OCI-M2 (cell line): ENCODE measurements around the gene CLIC1.

Experiments used
- DNase-seq: peaks from one replicate; lab custom pipeline; 2025; ENCODE audit not compliant: unreplicated experiment; lab: John Stamatoyannopoulos, UW

The CLIC1 gene

DNA sequence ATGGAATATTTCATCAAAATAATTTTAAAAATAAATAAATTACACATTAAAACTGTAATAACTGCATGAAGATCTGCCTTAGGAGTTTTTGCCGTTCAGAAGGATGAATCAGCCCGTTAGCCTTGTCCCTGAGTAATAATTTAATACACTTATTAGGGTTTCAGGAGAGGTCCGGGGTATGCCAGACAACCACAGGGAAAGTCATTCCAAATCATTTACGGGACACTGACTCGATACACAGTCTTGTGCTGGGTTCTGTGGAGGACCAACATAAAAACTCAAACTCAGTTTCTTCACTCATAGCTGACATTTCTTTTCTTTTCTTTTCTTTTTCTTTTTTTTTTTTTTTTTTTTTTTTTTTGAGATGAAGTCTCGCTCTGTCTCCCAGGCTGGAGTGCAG lies 30.4 kb downstream of the CLIC1 start:
- no peak for DNase-seq

DNA sequence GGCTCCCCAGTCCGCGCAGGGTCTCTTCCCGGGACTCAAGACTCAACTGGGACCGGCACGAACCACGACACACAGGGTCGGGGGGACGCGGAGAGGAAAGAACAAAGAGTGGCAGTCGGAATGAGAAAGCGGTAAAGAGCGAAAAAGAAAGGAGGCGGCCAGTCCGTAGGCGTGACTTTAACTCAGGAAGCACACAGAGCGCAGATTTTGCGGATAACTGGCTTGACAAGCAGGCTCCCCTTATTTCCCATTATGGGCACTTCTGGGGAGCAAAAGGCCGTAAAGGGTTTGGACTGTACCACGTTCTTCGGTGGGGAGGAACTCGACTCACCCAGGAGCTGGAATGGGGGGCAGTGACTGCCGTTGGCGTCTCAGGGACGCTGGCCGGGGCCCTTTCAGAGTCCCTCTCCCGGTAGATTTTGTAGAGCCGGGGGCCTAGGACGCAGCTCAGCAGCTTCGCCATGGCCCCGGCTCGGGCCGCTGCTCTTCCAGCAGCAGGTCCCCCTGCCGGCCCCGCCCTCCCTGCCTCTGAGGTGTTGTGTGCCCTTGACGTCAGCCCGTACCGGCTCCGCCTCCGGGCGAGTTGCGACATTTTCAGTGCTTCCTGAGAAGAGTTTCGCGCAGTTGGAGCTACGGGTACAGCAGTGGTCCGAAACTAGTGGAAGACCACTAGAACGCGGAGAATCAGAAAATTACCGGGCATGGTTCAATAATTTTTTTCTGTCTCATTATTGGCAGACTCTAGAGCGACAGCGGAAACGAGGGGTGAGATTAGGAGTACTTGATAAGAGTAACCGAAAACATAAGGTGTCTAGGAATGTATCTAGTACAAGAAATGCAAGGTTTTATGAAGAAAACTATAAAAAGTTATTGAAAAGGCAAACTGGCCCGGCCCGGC lies 33.3 kb downstream of the CLIC1 start, which contains the start of gene ABHD16A:
TSS of gene ABHD16A (minus strand) at position 506 of the 898 bp plus-strand sequence. CDS start at position 463, 43 bp downstream.
- peak; percentile 92 for DNase-seq

DNA sequence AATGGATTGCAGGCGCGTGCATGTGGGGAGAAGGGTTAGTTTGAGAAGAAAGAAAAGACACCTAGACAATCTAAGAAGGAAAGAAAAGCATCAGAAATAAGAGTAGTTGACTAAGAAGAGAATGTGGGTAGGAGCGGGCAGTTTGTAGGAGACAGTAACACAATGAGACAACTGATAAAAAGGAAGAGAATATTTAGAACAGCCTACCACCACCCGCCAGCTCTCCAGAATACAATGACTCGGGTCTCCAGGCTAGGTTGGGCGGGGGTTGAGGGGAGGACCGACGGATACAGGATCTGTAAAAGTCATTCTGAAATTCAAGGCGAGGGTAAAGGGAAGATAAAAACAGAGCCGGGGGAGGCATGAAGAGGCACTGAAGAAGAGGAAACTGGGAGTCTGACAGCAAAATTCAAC lies 33.9 kb downstream of the CLIC1 start:
- DNase-seq = no peak

DNA sequence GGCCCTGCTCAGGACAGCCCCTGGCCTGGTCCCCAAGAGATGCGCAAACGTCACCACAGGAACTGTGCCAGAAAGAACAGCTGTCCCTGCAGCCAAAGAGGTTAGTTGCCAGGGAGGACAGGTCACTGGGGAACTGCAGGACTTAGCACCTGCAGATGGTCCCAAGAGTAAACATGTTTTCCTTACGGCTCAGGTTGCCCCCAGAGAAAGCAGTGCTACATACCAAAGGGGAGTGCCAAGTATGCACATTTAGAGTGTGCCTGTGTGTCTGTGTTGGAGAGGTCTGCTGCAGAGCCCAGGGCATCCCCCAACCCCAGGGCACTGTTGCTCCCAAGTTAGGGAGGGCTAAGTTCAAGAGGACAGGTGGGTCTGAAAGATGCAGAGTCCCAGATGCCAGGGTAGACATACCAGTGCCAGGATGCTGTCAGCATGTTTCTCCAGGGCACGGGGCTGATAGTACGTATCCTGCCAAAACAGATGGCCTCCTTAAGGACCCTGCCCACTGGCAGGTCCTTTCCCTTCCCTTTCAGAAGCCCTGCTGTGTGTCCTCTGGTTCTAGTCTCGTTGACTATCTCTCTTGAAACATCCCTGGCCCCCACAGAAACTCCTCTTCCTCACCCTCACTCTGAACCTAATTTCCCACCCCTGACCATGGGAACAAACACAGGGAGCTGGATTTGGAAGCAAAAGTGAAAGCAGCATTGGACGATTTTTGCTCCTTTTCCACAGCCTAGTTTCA lies 34.5 kb downstream of the CLIC1 start:
- no peak for DNase-seq

DNA sequence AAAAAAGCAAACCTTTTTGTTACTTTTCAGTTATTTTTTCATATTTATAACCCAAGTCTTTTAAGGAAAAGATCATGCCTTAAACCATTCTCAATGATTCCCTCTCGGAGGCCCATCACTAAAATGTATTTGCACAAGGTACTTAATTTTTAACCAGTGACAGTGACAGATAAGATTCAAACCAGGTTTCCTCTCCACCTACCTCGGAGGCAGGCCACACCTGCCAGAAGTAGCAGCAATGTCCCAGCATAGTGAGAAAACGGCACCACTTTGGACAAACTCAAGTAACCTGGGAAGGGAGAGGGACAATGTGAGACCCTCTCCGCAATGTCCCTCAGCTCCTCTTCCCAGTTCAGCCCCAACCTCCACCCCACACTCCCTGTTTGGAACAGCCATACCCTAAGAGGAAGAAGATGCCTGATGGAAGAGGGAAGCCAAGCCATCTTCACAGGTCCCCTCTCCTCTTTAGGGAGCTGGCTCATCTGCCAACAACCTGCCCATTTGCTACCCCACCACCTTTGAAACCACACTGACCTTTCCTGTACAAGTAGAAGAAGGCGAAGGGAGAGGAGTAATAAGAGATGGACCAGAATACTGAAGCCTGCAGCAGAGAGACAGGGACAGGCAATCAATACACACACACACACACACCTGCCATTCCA lies 35.5 kb downstream of the CLIC1 start:
- DNase-seq = no peak

DNA sequence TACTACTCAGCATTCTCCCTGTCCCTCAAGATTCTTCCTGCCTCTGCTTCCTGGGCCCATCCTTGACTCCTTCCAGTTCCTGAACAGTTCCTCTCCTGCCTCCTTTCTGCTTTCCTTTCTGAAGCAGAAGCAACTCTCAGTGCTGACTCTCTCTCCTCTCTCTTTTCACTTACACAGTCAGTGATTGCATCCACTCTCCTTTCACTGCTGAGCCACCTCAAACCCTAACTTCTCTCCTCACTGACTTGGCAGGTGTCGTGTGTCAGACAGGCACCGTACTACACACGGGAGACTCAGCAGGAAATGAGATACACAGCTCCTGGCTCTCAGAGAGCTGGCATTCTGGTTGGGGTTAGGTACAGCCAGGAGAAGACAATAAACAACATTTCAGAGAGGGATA lies 38.8 kb downstream of the CLIC1 start:
- DNase-seq = no peak

DNA sequence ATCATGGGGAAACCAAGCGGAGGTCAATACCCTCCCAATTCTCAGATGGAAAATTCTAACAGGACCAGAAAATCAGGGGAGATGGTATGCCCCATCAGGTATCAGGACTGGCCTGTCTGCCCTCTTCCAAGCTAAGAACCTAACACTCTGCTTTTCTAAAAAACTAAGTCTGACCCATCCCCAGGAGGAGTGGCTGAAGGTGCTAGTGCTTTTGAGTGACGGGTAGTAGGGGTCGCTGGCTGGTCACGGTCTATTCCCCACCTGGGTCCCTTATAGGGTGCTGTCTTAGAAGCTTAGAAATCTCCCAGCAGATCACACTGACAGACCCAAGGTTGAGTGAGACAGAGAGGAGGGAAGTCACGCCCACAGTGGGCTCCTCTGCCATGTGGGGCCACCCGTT lies 42.8 kb downstream of the CLIC1 start:
- DNase-seq = no peak

DNA sequence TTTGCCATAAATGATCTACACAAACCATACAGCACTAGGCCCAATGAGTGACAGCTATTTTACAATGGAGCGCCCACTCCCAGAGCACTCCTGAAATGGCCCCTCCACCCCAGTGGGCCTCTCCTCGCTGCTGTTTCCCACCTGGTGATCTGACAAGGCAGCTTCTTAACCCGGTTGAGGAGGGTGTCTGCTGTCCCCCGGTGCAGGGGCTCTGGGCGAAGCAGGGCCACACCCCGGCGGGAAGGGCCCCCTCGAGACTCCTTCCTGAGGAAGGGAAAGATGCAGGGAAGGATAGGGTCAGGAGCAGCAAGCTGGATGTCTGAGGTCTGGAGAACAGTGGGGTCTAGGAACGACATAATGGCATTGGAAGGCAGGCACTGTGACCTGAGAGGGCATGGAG lies 43.4 kb downstream of the CLIC1 start:
- no peak for DNase-seq

DNA sequence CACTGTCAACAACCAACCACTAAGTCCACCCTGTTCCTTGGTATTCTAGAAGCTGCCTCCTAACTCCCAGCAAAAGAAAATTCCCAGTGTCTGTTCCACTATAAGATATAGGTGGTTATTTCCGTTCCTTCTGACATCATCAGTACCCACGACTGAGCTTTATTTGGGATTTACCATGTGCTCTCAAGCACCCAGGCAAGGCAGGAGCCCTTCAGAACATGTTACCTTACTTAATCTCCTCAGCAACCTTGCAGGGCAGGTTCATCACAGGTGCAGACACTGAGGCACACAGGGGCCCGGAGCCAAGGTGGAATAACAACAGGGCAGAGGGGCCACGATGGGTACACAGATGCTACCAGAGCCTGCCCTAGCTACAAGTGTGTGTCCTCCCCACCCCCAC lies 44.0 kb downstream of the CLIC1 start:
- DNase-seq = no peak

DNA sequence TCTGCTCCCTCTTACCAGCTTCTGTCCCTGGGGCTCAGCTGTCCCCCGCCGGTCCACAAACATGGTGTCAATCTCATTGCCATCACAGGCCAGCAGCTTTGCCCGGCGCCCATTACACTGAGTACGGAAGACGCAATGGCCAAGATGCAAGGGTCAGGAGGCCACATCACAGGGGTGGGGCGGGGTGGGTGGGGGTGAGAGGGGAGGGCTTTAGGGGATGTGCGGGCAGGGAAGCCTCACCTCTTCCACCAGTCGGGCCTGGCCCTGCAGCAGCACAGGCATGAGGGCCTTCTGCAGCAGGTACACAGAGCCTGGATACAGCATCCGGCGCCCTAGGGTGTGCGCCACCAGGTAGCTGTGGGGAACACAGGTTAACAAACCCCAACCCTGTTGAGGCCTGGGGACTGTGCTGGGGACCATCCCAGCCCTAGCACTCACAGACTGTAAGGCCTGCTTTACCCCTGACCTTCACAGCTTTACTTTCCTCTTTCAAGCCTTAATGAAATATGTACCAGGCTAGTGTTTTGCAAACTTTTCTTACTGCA lies 44.7 kb downstream of the CLIC1 start:
- DNase-seq = no peak

DNA sequence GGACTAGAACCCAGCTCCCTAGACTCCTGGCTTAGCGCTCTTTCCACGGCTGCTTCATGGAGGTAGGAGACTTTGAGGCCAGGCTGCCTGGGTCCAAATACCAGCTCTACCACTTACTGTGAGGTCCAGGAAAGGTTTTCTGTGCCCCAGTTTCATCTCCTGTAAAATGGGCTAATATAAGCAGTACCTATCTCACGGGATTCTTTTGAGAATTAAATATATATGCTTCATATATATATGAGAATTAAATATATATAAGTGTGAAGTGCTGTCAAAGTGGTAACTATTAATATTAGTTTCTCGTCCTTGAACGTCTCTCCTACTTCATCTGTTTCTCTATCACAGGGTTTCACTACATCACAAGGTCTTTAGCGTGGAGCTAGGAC lies 45.3 kb downstream of the CLIC1 start:
- DNase-seq = no peak

DNA sequence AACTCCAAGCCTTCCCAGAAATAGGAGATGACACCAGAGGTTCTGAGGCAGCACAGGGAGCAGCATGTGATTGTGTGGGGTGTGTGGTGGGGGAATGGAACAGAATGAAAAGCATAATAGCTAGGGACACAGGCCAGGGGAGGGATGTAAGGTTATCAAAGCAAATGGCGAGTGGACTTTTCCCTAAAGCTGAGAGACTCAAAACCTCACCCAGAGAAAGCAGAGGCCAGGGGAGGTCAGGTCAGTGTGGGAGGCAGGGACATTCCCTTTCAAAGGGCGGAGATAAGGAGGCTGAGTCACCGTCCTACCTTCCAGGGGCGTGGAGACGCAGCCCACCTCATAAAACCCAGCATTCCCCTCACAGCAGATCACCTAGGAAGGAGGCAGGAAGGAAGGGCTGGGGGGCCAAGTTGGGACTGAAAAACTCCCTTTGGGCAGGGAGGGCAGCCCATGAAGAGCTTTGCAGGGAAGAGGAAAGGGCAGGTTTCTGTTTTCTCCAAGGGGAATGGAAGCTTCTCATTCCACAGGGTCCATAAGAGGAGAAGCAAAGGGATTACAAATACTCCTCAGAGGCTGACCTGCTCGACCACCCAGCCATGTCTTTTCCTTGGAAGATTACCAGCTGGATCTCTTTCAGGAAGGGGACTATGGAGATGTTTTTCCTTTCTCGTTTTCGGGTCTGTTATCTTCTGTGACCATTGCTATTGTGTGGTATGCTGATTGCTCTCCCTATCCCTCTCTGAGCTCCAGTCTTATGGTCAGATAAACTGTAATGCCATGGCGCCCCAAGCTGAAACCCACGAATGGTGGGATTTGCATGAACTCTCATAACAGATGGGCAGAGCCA lies 45.9 kb downstream of the CLIC1 start:
- peak; percentile 70 for DNase-seq

DNA sequence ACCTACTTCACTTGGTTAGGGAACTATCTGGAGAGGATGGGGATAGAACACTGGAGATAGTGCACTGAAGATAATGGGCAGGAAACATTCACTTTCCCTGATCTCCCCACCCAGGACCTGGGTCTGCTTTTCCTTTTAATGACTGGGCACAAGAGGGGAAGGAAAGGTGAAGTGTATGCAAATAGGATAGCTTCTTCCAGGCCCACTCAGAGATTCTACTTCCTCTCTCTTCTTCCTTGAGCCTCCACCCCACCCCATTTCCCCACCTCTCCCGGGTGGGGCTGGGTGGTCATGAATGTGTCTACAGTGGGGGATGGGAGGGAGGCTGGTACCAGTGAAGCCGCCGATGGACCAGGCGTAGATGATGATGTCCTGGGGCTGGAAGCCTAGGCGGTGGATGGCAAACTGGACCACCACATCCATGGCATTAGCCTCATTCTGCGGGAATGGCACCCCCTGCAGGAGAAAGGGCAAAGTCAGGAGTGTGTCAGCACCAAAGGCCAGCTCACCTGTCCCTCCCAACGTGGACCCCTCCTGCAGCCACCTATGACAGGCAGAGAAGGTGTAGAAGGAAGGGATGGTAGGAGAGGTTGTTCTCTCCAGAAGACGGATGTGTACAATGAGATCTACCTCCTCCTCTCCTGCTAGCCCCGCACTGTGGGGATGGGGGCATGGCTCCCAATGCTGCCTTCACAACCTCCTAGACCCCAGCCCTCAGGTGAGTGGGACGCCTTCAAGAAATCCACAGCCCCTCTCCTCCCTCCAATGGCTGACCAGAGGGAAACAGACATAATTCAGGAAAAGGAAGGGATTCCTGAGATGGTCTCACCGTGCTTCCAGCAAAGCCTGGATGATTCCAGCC lies 46.9 kb downstream of the CLIC1 start:
- no peak for DNase-seq

DNA sequence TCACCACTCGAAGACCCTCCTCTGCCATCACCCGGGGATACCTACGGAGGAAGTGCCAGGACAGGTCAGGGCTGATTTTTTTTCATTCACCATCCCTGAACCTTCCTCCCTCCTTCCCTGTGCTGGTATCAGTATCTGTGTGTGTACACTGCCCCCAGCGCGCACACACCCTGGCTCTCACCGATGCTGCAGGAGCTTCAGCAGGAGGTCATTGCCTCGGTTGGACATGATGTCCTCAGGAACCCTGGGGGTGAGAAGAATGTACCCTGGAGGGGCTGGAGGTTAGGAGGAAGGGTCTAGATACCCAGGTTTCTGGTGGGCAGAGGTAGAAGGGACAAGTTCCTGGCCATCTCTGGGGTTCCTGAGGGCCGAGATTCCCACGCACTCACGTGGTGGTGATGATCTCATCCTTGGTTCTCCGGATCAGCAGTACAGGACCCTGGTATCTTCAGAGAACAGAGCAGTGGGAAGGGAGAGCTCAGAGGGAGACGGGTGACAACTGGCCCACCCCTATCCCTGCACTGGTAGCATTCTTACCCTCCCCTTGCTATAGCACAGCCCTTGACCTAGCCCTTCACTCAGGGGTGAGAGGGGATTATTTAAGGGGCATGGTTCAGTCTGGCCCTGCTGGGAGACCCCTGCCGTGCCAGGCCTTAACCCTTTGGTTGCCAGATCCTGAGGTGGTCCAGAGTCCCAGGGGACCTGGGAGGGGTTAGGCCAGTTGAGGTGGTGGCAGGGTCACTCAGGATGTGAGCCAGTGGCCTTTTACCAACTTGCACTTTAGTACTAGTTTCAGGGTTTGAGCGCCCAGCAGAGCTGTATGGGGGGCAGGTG lies 48.3 kb downstream of the CLIC1 start:
- DNase-seq = no peak

DNA sequence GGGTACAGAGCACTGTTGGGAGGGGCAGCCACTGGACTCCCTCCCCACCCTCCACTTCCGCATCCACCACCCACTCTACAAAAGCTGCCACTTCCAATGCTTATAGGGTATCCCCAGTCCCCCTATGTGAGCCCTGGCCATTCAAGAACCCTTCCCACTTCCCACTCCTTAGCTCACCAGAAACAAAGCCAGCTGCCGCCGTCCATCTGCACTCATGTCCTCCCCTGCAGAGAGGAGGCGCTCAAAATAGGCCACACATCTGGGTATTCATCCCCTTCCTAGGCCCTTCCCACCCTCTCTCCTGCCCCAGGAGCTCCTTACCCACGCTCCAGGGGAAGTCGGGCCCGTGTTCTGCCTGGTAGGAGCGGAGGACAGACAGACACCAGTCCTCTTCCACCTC lies 49.0 kb downstream of the CLIC1 start:
- DNase-seq = no peak

DNA sequence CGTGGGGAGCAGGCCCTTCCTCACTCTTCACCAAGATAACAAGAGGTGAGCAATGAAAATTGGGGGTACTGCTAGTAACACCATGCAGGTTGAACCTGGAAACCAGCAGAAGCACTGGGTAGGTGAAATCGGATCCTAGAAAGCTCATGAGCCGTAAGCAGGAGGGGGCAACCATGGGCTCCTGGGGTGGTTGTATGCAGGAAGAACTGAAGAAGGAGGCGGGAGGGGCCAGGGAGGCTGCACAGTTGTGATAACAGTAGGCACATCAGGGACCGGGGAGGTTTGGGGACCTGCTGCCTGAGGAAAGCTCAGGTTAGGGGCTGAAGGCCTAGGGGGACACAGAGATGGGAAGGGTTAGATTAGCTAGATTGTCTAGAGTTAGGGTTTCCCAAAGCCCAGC lies 49.8 kb downstream of the CLIC1 start:
- no peak for DNase-seq

DNA sequence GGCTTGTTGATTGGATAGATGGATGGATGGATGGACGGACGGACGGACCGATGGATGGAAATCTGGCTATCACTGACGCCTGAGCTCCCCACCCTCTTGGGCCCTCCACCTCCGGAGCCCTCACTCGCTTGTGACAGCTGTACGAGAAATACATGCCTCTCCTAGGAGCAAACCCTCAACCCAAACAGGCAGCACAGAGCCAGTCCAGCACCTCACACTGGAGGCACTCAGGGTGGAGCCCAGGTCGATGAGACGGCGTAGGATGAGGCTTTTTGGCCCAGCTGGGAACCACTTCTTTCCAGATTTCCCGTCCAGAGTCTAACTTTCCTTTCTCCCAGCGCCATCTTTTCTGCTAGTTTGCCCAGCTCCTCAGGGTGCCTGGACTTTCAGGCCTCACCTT lies 52.7 kb downstream of the CLIC1 start:
- no peak for DNase-seq

DNA sequence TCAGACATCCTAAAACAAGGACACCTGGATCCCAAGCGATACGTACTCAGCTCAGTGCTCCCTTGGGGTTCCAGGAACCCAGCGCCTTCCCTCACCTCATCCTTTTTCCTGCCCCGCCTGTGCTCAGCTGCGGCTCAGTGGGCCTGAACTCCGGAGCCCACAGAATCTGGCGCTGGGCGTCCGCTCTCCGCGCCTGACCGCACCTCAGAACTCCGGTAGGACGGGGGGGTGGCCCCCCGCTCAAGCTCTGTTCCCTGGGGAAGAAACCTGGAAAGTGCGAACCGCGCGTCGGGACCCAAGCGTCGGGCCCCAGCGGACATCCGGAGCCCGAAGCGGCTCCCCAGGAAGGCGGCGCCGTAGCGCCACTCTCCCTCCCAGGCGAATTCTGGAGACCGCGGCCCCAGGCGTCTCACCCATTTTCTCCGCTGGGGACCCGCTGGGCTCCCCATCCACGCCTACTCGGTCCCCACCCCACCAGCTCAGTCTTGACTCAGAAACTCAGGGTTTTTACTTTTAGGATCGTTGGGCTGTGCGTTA lies 55.1 kb downstream of the CLIC1 start:
- no peak for DNase-seq
